ENCODE measurements around the gene RAPGEF4.

GRCh38 chr2:172991031-172991430 lies 255.4 kb downstream of the RAPGEF4 start:
- TF ChIP-seq POLR2A (IDR thresholded peaks at IDR 0.05; ENCODE audit: low read depth, low read length), result no peak
- no peak for TF ChIP-seq POLR2AphosphoS5 (IDR thresholded peaks at IDR 0.05; ENCODE audit: low read depth, low read length)
- TF ChIP-seq TAF1 (IDR thresholded peaks at IDR 0.05; ENCODE audit: borderline replicate concordance, low read depth, low read length), result no peak
